Heart left ventricle (tissue), 13 donors: ENCODE results near the gene KNSTRN.

Experiments used
- POLR2A ChIP-seq, 2 donors: fragments of 450-650 bp; IDR thresholded peaks; one replicate each; pipeline ENCODE4 v1.6.1; 2017; ENCODE audit warnings: antibody characterized with exemption in 2 of 2, mild to moderate bottlenecking in 2 of 2, moderate library complexity in 2 of 2
- TF ChIP-seq, protein P1 (sequence below), 12 donors: fragments of 200-600 bp; sonication (generic) in 4 of 12; IDR thresholded peaks; one replicate each; pipeline versions ENCODE4 v1.5.0 to v1.8.0; 2018 to 2022; ENCODE audit warnings: antibody characterized with exemption in 12 of 12, mild to moderate bottlenecking in 5 of 12
- donor health status: ischemic (EF 13 %, LVEDD 7.1; RV severe dilation, severe dysfunction).
- donor health status: DM: no; HTN: yes; CAD: no.
- donor health status: DM: no; HTN: no; CAD: no.
- donor health status: ischemic (EF 25% LVEDD 6.9; RV normal size, moderate dysfunction).
- donor health status: ischemic (EF 25% LVEDD 5.7; RV mildly dilated, moderate dysfunction).
- donor health status: ischemic (EF 35%, LVEDD 5.7; RV mildly dilated, moderate dysfunction).
- donor health status: nonischemic (EF 11% LVEDD 7.7; RV severe dilation, severe dysfunction).
- donor health status: DM: yes; HTN: yes; CAD: no.
- donor health status: PGD.
- donor health status: ischemic (EF 29% LVEDD 5.4; RV normal size, mild dysfunction).
- donor health status: nonischemic (EF 23%, LVEDD 6.1; RV moderate dilation, normal function).

DNA sequence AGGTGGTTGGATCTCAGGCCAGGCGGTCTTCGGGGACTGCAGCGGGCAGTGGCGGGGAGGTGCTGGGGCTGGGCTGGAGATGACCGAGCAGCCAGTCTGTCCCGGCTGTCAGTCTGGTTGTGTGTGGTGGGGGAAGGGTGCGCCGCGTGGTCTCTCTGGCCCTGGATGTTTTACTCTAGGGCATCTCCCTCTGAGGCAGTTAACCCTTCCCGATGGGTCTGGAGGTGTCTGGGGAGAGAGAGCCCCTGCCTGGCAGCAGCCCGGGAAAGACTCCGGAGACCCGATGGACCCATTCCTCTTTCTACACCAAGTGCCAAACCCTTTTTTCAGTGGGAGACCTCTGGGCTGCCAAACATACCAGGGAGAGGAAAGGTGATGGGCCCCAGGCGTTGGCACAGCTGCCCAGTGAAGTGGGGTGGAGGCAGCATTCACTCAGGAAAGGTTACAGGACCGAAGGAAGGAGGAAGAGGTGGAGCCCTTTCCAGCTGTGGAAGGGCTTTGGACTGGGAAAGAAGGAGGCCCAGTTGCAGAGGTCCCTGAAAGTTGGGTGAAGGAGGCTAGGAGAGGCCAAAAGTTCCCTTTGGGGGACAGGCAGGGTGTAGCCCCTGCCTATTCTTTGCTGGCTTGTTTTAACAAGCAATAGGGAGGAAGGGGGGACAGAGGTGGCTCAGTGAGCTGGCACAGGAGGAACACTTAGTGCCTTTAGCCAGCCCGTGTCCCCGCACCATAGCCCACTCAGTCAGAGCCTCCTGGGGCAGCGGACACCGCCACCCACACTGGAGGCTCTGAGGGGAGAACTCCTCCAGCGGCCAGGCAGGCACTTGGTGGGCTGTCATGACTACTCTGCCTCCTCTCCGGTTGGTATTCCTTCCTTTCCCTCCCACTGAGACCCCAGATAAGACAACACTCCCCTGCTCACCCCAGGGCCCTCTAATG lies 55.5 kb downstream of the KNSTRN start:
- TF ChIP-seq, protein P1, sequence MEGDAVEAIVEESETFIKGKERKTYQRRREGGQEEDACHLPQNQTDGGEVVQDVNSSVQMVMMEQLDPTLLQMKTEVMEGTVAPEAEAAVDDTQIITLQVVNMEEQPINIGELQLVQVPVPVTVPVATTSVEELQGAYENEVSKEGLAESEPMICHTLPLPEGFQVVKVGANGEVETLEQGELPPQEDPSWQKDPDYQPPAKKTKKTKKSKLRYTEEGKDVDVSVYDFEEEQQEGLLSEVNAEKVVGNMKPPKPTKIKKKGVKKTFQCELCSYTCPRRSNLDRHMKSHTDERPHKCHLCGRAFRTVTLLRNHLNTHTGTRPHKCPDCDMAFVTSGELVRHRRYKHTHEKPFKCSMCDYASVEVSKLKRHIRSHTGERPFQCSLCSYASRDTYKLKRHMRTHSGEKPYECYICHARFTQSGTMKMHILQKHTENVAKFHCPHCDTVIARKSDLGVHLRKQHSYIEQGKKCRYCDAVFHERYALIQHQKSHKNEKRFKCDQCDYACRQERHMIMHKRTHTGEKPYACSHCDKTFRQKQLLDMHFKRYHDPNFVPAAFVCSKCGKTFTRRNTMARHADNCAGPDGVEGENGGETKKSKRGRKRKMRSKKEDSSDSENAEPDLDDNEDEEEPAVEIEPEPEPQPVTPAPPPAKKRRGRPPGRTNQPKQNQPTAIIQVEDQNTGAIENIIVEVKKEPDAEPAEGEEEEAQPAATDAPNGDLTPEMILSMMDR (IDR thresholded peaks at IDR 0.05): no peak
- TF ChIP-seq POLR2A (IDR thresholded peaks at IDR 0.05): no peak
